Smooth muscle cell (in vitro differentiated cells): ENCODE data around the gene POU3F1. TPM values are rescaled to one million over a fixed set of nuclear protein-coding genes. Genes with fewer than 3 reads are reported as not detected.

Source experiments
- DNase-seq: peaks from one replicate; lab custom pipeline; 2025; ENCODE audit not compliant: unreplicated experiment; lab: John Stamatoyannopoulos, UW
- H2AFZ ChIP-seq: fragments of 200-600 bp; sonication (generic); 2 replicates; pipeline ENCODE4 v1.6.0; 2016; ENCODE audit warnings: antibody characterized with exemption, low read depth, mild to moderate bottlenecking
- H3F3A ChIP-seq: fragments of 200-600 bp; sonication (generic); 2 replicates; pipeline ENCODE4 v1.6.0; 2017; ENCODE audit warnings: antibody characterized with exemption, low read depth
- H3K27ac ChIP-seq: fragments of 200-600 bp; sonication (generic); 2 replicates; pipeline ENCODE4 v1.5.1; 2016; ENCODE audit warnings: low read depth, mild to moderate bottlenecking
- H3K27me3 ChIP-seq: fragments of 200-600 bp; sonication (generic); 2 replicates; pipeline ENCODE4 v1.6.1; 2016; ENCODE audit warnings: low read depth, mild to moderate bottlenecking
- H3K36me3 ChIP-seq: fragments of 200-600 bp; sonication (generic); 2 replicates; pipeline ENCODE4 v1.5.1; 2016; ENCODE audit warnings: low read depth
- H3K4me1 ChIP-seq: fragments of 200-600 bp; sonication (generic); 2 replicates; pipeline ENCODE4 v1.5.1; 2016; ENCODE audit warnings: low read depth
- H3K4me2 ChIP-seq: fragments of 200-600 bp; sonication (generic); 2 replicates; pipeline ENCODE4 v1.6.0; 2016; ENCODE audit warnings: mild to moderate bottlenecking
- H3K4me3 ChIP-seq: fragments of 200-600 bp; sonication (generic); 2 replicates; pipeline ENCODE4 v1.5.1; 2016; ENCODE audit warnings: mild to moderate bottlenecking
- H3K79me2 ChIP-seq: fragments of 200-600 bp; sonication (generic); 2 replicates; pipeline ENCODE4 v1.6.0; 2016; ENCODE audit warnings: low read depth, mild to moderate bottlenecking
- H3K9ac ChIP-seq: fragments of 200-600 bp; sonication (generic); 2 replicates; pipeline ENCODE4 v1.6.0; 2016; ENCODE audit warnings: low read depth
- H3K9me3 ChIP-seq: fragments of 200-600 bp; sonication (generic); replicated peaks from 2 replicates; pipeline ENCODE4 v1.5.1; 2016; ENCODE audit warnings: low read depth
- H4K20me1 ChIP-seq: fragments of 200-600 bp; sonication (generic); 2 replicates; pipeline ENCODE4 v1.6.0; 2016; ENCODE audit warnings: low read depth
- WGBS: methylation state at CpG from one replicate; pipeline ENCODE4 v1.1.7; 2016; ENCODE audit warnings: low lambda C conversion rate; 5-methylcytosine and 5-hydroxymethylcytosine counted together
- polyA plus RNA-seq: library from polyadenylated mRNA; unstranded; fragments of >200 nt; fragmentation: Nextera tagmentation; extraction: Ambion mirVana; gene quantifications from 2 replicates; pipeline ENCODE4 v1.2.1, GENCODE V29; 2016
- total RNA-seq: library from RNA; depleted of rRNA; stranded (reverse); fragments of >200 nt; gene quantifications from 2 replicates; pipeline ENCODE4 v1.2.3, GENCODE V29; 2014
- TF ChIP-seq, protein P1 (sequence below): fragments of 200-600 bp; sonication (generic); IDR thresholded peaks from 2 replicates; pipeline ENCODE4 v1.5.1; 2017; ENCODE audit warnings: borderline replicate concordance, mild to moderate bottlenecking, antibody characterized with exemption; ENCODE audit not compliant: insufficient read depth, poor library complexity, severe bottlenecking

POU3F1 gene
- total and polyA plus RNA-seq, 2 experiments from 2014 or later: 0.55 TPM; not detected in 1

DNA sequence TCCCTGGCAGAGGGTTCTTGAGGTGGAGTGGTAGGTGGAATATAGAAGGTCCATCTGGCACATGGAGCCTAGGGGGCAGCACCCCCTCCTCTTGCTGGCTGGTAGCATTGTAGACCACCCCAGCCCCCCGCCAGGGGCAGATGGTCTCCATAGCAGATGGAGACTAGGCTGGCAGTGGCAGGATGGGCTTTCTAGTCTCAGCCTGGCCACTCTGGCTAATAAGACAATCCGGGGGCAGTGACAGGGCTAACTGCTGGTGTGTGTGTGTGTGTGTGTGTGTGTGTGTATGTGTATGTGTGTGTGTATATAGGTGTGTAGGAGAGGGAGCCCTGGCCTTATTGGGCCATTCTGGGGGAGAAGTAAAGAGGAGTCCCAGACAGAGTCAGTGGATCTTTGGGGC, 17.9 kb downstream of the POU3F1 start:
- Histone ChIP-seq H3K27me3 (no peaks in the 10 kb centered on the region), H3K4me1 (peaks cover 43% of the 10 kb centered on the region), H3F3A (peaks cover 12% of the 10 kb centered on the region), H3K79me2 (no peaks in the 10 kb centered on the region), H3K27ac (no peak overlapping the region), H2AFZ (no peak overlapping the region), H3K9ac (no peak overlapping the region), H4K20me1 (no peaks in the 10 kb centered on the region), H3K4me3 (no peak overlapping the region), H3K9me3 (no peaks in the 10 kb centered on the region), H3K4me2 (peak overlapping the region; percentile 82), H3K36me3 (peaks cover 10% of the 10 kb centered on the region)
- 83% methylated on average over 2 of the region's 2 CpGs for WGBS
- TF ChIP-seq, protein P1, sequence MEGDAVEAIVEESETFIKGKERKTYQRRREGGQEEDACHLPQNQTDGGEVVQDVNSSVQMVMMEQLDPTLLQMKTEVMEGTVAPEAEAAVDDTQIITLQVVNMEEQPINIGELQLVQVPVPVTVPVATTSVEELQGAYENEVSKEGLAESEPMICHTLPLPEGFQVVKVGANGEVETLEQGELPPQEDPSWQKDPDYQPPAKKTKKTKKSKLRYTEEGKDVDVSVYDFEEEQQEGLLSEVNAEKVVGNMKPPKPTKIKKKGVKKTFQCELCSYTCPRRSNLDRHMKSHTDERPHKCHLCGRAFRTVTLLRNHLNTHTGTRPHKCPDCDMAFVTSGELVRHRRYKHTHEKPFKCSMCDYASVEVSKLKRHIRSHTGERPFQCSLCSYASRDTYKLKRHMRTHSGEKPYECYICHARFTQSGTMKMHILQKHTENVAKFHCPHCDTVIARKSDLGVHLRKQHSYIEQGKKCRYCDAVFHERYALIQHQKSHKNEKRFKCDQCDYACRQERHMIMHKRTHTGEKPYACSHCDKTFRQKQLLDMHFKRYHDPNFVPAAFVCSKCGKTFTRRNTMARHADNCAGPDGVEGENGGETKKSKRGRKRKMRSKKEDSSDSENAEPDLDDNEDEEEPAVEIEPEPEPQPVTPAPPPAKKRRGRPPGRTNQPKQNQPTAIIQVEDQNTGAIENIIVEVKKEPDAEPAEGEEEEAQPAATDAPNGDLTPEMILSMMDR: no peak
- DNase-seq: no peak

DNA sequence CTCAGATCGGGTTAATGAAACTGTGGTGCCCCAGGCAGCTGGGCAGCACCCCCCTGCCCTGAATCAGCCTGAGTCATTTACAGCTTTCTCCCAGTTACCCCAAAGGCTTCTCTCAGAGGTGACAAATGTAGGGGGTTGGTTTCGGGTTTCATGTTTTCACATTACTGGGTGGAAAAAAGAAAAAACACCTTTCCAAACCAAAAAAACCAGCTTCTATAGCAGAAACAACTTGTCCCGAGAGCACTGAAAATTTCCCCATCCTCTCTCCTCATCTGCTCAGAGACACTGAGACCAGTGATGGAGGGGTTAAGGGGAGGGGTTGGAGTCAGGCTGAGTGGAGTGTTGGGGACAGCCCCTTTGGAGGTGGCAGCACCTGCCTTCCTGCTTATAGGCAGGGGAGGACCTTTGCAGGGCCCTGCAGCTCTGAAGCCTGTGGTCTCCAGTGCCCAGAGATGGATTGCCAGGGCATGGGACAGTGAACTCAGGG, 18.4 kb downstream of the POU3F1 start:
- Histone ChIP-seq H4K20me1 (peaks cover 2% of the 10 kb centered on the region), H3K79me2 (no peaks in the 10 kb centered on the region), H3K4me3 (no peak overlapping the region), H3F3A (peaks cover 12% of the 10 kb centered on the region), H3K9ac (no peak overlapping the region), H3K4me1 (peaks cover 43% of the 10 kb centered on the region), H3K4me2 (no peak overlapping the region), H3K27ac (no peak overlapping the region), H3K36me3 (peaks cover 16% of the 10 kb centered on the region), H3K9me3 (no peaks in the 10 kb centered on the region), H3K27me3 (no peaks in the 10 kb centered on the region), H2AFZ (no peak overlapping the region)
- TF ChIP-seq, protein P1: no peak
- no peak for DNase-seq
- WGBS: 65% methylated on average over 3 of the region's 3 CpGs

DNA sequence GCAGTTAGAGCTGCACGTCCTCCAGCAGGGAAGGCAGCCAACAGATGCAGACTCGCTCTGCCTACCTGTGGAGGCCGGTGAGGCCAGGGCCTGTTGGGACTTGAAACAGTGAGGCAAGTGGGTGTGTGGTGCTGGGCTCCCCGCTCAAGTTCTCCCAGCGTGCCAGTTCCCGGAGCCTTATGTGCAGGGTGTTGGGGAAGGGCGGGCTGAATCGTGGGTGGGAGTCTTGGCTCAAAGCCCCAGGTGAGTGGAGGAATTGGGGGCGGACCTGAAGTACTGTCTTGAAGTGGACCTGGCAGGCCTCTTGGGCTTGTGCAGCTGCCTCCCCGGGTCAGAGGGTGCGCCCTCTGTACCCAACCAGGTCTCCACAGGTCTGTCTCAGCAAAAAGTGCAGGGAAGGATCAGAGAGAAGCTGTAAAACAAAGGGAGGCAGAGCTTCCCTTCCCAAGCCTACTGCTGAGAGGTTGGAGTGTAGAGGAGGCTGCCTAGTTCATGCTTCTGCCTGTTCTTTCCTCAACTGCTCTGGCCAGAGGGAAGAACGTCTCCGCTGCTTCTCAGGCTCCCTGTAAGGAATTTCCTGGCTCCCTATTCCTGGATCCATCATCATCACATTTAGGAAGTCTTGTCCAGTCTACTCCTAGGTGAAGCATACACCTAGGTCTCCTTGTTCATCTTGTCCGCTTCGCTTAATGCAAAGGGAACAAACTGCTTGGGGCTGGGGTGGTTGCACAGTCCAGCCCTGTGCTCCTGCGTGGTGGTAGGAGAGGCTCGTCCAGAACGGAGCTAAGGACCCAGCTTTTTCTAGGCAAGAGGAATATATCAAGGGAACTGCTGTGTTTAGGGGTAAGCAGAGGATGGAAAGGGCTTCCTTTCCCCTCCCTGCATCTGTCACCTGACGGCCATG, 19.1 kb downstream of the POU3F1 start:
- no peaks in the 10 kb centered on the region for H3K27me3 ChIP-seq
- no peak overlapping the region for H3K4me3 ChIP-seq
- H3K36me3 ChIP-seq: peaks cover 21% of the 10 kb centered on the region
- no peak overlapping the region for H3K4me2 ChIP-seq
- H3K9ac ChIP-seq: no peak overlapping the region
- no peak overlapping the region for H2AFZ ChIP-seq
- H3K79me2 ChIP-seq: no peaks in the 10 kb centered on the region
- peaks cover 43% of the 10 kb centered on the region for H3K4me1 ChIP-seq
- H3K9me3 ChIP-seq: no peaks in the 10 kb centered on the region
- H3K27ac ChIP-seq: peak overlapping the region; percentile 28
- DNase-seq: no peak
- 78% methylated on average over 19 of the region's 19 CpGs for WGBS
- peaks cover 7% of the 10 kb centered on the region for H4K20me1 ChIP-seq
- TF ChIP-seq, protein P1: no peak
- H3F3A ChIP-seq: peaks cover 12% of the 10 kb centered on the region
